Measurements from ENCODE around the gene TP53INP2. TPM values are rescaled to one million over a fixed set of nuclear protein-coding genes. Genes with fewer than 3 reads are reported as not detected.

The TP53INP2 gene
- total and polyA plus RNA-seq, 2 of the 8 experiments (the other 6 are each of a cell fraction or from before 2014, with no cell fraction given) = 2.4 to 4.8 TPM

- TF ChIP-seq SIN3A (conservative IDR thresholded peaks at IDR 0.05 in 1 of 2, IDR thresholded peaks at IDR 0.05 in 1 of 2; ENCODE audit: low read depth in 1 of 2, low read length in 2 of 2) (peak in 1 of 2 experiments; percentile 77; a peak in 1 of 4 replicates), RAD21 (IDR thresholded peaks at IDR 0.05 in 1 of 2, conservative IDR thresholded peaks at IDR 0.05 in 1 of 2; ENCODE audit: low read depth in 2 of 2, low read length in 2 of 2) (no peak), CTCF (IDR thresholded peaks at IDR 0.05; ENCODE audit: control extremely low read depth in 1 of 3, insufficient read depth in 1 of 3, low read depth in 1 of 3, low read length in 3 of 3) (0 out of 4 replicates have a peak, but pooled peaks of 1 of the 3 experiments have one; percentile 4), POLR2AphosphoS5 (IDR thresholded peaks at IDR 0.05; ENCODE audit: low read depth, low read length) (peak; percentile 73), EP300 (IDR thresholded peaks at IDR 0.05; ENCODE audit: borderline replicate concordance in 1 of 2, low read depth in 2 of 2, low read length in 2 of 2) (no peak), CTBP2 (IDR thresholded peaks at IDR 0.05; ENCODE audit: borderline replicate concordance, insufficient read depth, insufficient read length, low read length) (no peak), CHD1 (IDR thresholded peaks at IDR 0.05; ENCODE audit: low read depth, low read length) (no peak), RBBP5 (IDR thresholded peaks at IDR 0.05; ENCODE audit: borderline replicate concordance, low read depth, low read length) (peak; percentile 63; the same call in 1 of the 2 replicates), SUZ12 (IDR thresholded peaks at IDR 0.05; ENCODE audit: low read length) (no peak), JUN (IDR thresholded peaks at IDR 0.05; ENCODE audit: low read depth, low read length) (no peak)
Measured at GRCh38 chr20:34676642-34677373, 27.3 kb upstream of the TP53INP2 start, which contains the start of gene PIGU (continued).
